NCI-H1048 (cell line): Measurements from ENCODE around the gene PANK4.

ENCODE experiments used
- DNase-seq: peaks from one replicate; lab custom pipeline; 2025; lab: John Stamatoyannopoulos, UW

PANK4 gene

DNA sequence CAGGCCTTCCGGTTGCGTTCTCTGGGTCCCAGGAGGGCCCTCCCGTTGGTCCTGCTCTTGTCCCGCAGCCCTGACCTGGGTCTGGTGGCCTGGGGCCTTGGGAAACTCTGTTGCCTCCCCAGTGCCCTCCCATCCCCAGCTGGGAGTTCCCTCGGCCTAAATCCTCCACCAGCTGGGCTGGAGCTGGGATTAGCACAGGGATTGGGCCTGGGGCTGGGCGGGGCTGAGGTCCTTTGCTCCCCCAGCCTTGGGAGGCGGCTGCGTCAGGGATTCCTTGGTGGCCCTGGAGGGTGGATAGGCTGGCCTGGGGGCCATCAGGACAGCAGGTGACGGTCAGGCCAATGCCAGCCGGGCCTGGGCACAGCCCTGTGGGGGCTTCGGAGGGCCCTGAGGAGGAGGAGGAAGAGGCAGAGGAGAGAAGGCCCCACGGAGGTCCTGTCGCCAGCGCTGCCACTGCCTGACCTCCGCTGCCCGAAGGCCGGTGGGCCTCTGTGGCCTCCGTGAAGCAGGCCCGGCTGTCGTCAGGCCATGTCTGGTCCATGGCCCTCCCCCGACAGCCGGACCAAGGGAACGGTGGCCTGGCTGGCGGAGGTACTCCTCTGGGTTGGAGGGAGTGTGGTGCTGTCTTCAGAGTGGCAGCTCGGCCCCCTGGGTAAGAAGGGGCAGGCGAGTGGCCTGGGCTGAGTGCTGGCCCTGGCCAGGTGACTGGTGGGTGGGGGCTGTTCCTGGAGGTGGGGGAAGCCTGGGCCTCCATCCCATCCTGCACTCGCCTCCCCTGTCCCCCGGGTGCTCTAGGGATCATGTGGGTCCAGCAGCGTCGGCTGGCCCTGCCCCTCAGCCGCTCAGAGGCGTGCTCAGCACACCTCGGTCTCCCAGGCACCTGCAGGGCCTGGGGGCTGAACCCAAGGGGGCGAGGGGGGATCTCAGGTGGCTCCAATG, 50.1 kb downstream of the PANK4 start, which contains the start of gene PLCH2:
Gene PLCH2, plus strand, starts transcription at position 229 of the 939 bp plus-strand sequence. Its CDS starts 300 bp downstream, at position 529.
- DNase-seq = no peak

DNA sequence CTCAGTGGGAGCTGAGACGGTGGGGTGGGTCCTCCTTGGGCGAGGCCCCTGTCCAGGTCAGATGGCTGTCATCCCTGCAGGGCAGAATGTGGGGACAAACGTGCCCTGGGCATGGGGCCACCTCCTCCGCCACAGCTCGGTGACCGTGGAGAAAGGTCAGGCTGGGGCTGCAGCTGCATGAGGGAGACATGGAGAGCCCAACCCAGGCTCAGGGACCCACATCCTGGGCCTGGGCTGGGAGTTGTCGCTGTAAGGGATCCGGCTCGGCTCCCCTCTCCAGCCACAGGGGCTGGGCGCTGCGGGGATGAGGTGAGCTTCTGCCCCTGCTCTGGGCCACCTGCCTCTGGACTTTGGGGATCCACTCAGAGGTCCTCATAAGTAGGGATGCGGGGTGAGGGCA, 50.8 kb downstream of the PANK4 start:
- DNase-seq = no peak

DNA sequence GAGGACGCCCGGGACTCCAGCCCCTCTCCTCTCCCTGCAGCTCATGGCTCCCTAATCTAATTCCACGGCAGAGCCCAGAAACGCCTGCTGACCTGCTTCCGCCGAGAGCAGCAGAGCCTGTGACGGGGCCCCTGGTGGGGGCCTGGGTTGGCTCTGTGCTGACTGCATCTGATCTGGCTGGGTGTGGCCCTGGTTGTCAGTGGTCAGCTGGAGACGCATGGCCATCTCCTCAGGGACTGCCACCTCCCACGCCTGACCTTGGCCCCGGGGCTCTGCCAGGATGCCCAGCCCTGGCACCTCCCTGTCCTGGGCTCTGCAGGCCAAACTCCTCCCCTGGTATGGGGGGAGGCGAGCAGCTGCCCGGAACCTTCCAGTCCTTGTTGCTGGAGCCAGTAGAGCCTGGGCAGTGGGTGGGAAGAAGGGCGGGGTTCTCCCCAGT, 51.4 kb downstream of the PANK4 start:
- DNase-seq = no peak

DNA sequence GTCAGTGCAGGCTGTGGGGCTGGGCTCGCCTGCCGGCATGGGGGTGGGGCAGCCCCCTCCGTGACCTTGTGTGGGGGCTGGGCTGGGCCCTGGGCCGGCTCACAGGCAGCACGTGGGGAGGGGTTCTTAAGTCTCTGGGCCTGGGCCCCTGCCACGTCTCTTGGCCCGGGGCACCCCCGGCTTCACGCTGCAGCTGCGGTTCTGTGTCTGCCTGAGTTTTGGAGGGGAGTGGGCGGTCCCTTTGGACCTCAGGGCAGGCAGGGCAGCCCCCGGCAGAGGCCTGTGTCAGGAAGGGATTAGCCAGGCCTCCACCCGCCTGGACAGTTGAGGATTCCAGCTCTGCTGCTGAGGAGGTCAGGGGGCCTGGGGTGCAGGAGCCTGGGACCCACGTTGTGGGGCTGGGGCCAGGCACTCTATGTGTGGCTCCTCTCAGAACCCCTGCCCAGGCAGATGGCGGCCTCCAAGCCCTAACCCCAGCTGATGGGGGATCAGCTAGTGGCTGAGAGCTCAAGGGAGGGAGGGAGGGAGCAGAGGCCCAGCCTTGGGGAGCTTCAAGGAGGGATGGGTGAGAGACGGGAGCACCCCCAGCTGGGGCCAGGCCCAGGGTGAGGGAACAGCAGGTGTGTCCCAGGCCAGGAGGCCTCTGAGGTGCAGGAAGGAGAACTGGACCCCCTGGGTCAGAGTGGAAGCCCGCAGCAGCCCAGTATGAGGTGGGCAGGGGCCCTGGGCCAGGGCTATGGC, 52.1 kb downstream of the PANK4 start:
- no peak for DNase-seq

DNA sequence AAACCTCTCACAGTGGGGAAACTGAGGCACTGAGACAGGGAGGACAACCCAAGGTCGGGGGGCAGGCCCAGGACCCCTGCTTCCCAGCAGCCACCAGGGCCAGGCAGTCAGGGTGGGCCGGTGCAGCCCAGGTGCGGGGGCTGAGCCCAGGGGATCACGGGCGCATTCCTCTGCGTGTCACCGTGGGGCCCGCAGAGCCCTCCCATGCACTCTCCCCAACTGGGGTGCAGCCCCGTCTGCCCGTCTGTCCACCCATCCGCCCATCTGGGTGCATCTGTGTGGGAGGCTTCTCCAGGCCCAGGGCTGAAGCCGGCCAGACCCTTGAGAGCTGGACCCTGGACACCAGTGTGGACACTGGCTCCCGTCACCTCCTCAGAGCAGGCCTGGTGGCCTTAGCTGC, 53.2 kb downstream of the PANK4 start:
- DNase-seq = no peak

DNA sequence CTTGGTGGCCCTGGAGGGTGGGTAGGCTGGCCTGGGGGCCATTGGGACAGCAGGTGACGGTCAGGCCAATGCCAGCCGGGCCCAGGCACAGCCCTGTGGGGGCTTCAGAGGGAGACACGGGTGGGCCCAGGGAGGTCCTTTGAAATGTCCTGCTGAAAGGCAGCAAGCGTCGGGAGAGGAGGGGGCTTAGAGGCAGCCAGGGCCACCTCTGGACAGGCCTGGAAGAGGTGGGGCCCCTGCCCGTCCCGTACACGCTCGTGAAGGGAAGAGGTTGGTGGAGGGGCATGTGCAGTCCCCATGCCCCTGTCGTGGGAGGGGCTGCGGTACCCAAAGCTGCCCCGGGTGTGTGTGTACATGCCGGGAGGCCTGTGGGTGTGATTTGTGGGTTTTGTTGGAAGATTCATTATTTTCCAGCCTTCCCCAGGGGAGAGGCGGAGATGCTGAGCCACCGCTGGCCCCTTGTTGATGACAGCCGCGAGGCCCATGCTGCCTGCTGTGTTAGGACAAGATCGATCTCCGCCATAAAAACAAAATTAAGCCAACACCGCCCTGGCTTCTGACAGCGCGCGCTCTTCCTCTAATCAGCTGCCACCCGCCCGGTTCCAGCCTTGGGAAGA, 53.7 kb downstream of the PANK4 start:
- no peak for DNase-seq

DNA sequence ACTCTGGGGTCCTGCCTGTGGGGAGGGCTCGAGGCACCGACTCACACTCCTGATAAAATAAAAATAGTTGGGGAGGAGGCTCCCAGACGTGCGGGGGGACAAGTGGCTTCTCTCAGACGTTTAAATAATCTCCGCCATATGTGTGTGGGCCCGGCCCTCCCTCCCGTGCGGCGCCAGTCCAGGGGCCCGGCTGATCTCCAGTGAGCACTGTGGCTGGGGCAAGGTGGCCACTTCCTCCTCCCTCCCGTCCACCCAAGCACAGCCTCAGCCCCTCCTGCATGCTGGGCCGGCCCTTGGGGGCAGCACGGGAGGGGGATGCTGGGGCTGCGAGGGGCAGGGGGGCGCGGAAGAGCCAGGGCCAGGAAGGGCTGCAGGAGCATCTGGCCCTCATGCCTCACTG, 54.3 kb downstream of the PANK4 start:
- DNase-seq = no peak

DNA sequence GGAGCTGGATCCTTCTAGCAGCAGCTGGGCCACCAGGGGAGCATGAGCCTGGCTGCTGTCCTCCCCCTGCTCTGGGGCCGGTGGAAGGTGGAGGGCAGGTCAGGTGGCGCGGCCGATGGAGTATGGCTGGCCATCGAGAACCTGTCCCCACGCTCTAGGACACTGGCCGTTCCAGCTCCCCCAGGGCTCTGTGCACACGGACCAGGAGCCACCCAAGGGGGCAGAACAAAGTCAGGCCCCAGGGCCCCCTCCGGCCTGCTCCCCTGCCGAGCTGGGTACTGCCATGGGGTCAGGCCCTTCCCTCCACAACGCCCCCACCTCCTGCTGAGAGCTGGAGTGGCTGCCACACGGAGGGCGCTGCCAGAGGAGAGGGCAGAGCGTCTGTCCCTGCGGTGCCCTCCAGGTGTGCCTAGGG, 54.8 kb downstream of the PANK4 start:
- no peak for DNase-seq

DNA sequence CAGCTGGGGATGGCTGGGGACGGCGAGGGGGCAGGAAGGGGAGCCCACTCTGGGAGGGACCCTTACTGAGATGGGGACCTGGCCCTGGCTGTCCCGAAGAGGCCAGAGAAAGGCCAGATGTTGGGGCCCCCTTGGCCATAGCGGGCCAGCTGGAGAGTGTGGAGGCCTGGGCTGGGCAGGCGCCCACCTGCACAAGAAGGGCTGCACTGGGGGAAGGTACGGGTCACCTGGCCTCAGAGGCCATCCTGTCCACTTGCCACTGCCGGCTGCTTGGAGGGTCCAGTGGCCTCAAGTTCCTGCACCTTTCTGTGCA, 55.3 kb downstream of the PANK4 start:
- DNase-seq = no peak

DNA sequence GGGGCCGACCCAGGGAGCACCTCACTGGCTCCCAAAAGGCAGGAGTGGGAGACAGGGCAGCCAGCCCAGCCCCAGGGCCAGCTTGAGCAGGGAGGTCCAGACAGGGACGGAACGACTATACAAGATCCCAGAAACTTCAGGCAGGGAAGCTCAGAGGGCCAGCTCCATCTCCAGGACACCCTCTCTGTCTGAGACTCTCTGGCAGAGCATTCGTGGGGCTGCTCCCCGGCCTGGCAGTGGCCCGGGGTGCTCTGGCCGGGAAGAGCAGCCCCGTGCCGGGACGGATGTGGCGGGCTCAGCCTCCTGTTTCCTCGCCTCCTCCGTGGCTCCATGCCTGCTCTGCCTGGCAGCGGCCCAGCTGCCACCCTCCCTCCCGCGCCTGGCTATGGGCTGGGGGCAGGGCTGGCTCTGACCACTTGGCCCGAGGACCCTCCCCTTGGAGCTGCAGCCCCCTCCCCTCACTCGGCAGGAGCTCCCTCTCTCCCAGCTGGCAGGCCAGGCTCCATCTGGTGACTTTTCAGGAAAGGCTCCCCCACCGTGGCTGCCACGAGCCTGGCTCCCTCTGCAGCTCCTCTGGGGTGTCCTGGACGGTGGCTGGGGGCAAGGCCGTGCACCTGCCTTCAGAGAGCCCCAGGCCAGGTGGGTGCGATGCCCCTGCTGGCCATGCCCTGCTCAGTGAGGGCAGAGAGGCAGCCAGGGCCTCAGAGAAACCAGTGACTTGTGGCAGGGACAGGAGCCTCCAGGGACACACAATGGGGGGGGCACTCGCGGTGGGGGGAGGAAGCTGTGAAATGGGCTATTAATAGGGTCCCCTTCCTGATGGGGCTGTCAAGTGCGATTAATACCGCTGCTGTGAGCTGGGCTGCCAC, 55.9 kb downstream of the PANK4 start:
- DNase-seq = no peak

DNA sequence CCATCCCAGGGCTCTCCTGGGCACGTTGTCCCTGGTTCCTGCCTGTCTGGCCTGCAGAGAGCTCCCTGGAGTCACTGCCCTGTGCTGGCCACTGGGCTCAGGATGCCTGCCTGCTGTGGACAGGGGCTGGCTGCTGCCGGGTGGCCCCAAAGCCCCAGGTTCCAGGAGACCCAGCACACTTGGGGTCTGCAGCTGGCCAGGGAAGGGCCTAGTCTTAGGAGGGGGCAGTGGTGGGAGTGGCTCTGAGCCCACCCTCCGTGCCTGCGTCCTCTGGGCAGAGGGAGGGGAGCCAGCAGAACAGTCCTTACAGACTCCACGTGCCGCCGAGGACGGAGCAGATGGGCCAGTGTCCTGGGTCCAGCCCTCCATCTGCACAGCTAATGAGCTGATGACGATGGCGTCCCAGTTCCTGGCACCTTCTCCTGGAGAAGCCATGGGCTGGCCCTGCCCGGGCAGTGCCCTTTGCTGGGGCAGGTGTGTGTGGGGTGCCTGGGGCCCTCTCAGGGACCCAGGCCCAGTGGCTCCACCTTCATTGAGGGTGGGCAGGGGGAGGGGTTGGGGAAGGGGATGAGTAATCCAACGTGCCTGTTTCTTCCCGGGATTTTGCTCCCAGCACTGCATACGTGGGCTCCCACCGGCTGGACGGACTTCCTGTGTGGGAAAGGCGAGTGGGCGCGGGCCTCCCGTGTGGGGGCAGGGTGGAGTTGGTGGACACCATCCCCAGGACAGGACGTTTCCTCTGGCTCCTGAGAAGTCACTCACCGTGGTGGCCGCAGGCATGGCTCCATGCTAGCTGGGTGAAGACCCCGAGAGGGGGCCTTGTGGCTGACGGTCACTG, 57.1 kb downstream of the PANK4 start:
- DNase-seq = no peak

DNA sequence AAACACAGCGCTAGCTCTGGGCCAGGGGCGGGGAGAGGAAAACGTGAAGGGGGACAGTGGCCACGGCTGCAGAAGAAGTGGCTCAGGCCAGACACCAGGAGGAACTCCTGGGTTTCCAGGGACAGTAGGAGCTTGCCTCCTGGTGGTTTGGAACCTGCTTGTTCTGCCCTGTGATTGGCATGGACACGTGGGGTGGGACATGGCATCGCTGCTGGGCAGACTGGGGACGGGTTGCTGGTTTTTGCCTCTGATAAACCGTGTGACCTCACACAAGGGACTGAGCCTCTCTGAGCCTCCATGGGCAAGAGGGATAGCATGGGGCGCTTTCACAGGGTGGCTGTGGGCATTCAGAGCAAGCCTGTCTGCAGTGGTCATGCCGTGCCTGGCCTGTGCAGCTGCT, 57.9 kb downstream of the PANK4 start:
- DNase-seq = no peak

DNA sequence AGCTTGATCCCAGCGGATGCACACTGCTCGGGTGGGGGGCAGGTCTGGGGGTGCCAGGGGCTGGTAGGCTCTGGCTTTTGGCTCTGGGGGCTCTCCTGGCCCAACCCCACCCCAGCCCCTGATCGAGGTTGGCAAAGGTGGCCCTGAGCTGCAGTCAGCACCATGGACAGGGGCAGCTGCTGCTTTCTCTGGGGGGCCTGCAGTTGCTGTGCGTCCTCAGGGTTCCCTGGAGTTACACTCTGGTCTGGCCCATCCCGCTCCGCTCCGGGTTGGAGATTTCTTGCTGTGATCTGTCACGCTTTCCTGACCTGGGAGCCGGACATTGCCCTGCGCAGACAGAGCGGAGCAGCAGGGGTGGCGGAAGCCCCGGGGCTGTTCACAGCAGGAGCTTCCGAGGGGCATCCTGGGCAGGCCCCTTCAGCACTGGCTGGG, 58.3 kb downstream of the PANK4 start:
- DNase-seq = no peak

DNA sequence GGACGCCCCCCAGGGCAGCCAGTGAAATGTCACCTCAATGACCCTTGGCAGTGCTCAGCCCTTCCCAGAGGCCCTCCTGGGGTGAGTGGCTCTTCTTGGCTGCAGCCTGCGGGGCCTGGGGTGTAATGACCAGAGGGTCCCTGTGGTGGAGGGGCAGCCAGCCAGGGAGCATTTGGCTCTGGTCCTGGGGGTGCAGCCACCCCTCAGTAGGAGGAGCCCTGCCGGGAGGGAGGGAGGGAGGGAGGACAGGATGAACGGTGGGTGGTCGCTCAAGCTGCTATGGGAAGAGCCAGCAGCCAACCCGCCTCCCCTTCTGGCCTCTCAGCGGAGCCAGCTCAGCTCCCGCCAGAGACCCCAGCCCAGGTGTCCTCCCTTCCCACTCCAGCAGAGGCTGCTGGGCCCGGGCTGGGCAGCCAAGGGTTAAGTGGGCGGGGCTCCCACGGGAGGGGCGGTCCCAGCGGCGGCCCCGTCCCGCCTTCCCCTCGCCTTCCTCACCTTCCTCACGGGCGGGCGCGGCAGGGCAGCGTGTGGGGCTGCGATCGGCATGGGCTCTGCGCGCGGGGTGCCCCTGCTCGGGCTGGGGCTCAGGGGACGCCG, 59.3 kb downstream of the PANK4 start:
- DNase-seq = no peak

DNA sequence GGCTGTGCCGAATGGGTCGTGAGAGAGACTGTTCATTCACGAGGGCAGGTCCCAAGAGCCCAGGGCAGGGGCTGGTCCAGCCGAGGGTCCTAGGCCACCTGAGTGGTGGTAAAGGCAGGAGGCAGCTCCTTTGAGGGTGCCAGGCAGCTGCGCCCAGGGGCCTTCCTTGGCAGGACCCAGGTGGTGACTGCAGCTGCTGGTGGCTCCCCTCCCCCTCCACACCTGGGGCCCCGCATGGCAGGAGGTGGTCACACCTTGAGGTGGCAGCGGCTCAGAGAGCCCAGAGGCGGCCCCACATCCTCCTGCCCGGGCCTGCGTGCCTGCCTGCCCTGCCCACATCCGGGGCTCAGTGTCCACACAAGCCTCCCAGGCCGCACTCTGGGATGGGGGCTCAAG, 60.1 kb downstream of the PANK4 start:
- DNase-seq = no peak

DNA sequence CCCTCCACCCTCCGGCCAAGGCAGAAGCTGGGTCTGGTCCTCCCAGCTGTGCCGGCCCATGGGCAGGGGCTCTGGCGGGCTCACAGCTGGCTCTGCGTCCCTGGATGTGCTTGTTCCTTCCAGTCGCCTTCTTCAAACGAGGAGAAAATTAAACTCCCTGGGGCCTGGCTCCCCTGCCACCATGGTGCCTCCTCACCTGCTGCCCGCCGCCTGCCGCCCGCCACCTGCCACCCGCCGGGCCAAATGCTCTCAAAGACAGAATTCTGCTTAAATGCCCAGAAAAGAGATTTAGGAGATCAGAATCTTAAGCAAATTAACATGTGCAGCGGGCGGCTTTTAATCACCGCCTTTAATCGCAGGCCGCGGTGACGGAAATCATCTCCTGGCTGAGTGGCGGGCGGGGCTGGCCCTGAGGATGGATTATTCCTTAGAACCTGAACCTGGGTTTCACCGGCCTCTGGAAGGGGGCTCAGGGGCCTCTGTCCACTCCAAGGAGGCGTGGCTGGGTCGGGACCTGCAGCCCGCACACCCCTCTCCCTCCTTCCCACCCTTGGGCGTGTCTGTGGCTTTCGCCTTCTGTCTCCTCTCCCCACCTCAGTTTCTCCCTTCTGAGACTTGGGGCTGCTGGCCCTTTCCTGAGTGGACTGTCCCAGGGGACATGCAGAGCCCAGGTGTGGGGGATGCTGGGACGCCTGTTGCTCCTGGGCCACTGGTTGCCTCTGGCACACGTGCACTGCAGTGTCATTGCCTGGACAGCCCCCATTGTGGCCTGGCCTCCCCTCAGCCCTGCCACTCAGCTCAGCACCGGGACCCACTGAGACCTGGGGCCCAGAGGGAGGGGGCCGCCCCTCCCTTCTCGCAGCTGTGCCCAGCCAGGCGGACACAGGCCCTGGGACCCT, 60.8 kb downstream of the PANK4 start:
- no peak for DNase-seq

DNA sequence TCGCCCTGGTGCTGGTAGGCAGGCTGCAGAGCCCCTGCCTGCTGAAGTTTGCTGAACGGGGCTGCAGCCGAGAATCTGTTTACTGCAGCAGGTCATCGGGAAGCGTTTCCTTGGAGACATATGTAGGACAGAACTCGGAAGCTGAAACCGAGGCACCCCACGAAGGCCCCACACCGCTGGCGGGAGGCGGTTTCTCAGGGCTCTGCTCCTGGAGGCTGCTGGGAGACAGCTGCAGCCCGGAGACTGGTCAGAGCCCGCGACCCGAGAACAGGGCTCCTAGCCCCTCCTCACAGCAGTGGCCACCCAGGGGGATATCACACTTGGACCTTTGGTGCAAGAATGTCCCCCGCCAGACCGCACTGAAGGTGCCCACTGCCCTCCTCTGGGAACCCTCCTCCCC, 63.0 kb downstream of the PANK4 start:
- DNase-seq = no peak

DNA sequence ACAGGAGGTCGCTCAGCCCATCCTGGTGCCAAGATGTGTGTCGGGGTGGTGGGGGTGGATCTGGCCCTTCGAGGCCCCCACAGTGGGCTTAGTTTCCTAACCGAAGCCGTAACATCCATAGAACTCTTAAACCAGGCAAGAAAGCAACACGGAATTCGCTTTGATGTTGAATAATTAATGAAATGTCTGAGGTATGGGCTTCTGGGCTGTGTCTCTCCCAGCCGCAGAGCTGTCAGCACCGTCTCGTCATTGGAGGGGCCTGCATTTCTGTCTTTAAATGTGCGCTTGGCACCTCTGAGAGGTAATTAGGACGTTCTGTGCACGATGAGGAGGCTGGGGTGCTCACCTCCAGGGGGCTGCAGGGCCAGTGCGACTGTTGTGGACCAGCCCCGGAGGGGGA, 63.6 kb downstream of the PANK4 start:
- DNase-seq = no peak

DNA sequence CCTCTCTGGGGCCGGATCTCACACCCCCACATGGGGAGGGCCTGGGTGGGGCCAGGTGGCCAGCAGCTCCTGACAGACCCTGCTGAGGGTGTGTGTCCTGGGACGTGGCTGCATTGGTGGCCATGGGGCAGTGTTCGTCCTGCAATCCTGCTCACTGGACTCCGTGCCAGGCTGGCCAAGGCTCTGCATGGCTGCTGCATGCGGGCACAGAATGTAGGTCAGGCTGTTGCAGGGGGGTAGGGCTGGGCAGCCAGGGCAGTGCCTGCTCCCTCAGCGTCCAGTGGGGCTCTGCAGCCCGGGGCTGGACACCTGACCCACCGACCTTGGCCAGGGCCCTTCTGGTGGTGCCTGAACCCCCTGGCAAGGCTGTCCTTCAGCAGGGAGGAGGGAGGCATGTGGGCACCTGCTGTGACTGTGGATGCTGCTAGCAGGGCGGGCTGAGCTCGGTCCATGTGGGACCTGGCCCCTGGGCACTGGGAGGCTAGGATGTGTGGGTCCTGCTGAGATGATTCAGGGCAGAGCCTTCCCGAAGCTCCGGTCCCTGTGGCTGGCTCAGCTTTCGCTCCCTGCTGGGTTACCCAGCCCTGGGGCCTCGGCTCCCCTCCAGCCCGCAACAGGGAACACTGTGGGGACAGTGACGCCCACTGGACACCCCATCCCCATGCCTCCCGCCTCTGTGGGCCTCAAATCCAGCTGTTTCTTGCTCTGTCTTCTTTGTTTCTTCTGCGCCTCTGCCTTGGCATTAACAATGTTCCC, 65.2 kb downstream of the PANK4 start:
- no peak for DNase-seq
